HepG2 (cell line): Measurements from ENCODE around the gene SPATA33. TPM values are rescaled to one million over a fixed set of nuclear protein-coding genes. Genes with fewer than 3 reads are reported as not detected.

Experiments used
- HNRNPUL1 ChIP-seq: fragments of 200-400 bp; formaldehyde crosslinking; IDR thresholded peaks from 2 replicates; pipeline ENCODE4 v1.6.1; 2017; ENCODE audit warnings: low read depth, mild to moderate bottlenecking, low read length, moderate library complexity
- MTA1 ChIP-seq: sonication (generic); formaldehyde crosslinking; IDR thresholded peaks from 2 replicates; pipeline ENCODE4 v1.4.0; 2020; ENCODE audit warnings: missing genetic modification reagents, mild to moderate bottlenecking, borderline replicate concordance
- SMYD3 ChIP-seq: sonication (generic); formaldehyde crosslinking; IDR thresholded peaks from 2 replicates; pipeline ENCODE4 v1.8.1; 2023; ENCODE audit warnings: mild to moderate bottlenecking, missing genetic modification reagents
- SP1 ChIP-seq, 2 experiments: fragments of 450-650 bp in 1 of 2; sonication (generic) in 1 of 2; formaldehyde crosslinking in 1 of 2; IDR thresholded peaks; 2 replicates each; pipeline versions ENCODE4 v1.4.0 to v1.6.1; 2016 to 2020; ENCODE audit warnings: missing genetic modification reagents in 1 of 2
- ZFP1 ChIP-seq: IDR thresholded peaks from 2 replicates; pipeline ENCODE4 v1.6.1; 2016
- ZMYM3 ChIP-seq: sonication (generic); formaldehyde crosslinking; IDR thresholded peaks from 2 replicates; pipeline ENCODE4 v1.5.1; 2020; ENCODE audit warnings: mild to moderate bottlenecking, missing genetic modification reagents
- ZNF260 ChIP-seq: sonication (generic); formaldehyde crosslinking; IDR thresholded peaks from 2 replicates; pipeline ENCODE4 v1.4.0; 2020; ENCODE audit warnings: missing genetic modification reagents, low read depth, mild to moderate bottlenecking, borderline replicate concordance
- ZNF615 ChIP-seq: sonication (generic); formaldehyde crosslinking; IDR thresholded peaks from 2 replicates; pipeline ENCODE4 v1.5.0; 2020; ENCODE audit warnings: mild to moderate bottlenecking, missing genetic modification reagents, borderline replicate concordance
- ZNF687 ChIP-seq: sonication (generic); formaldehyde crosslinking; IDR thresholded peaks from 2 replicates; pipeline ENCODE4 v1.5.1; 2020; ENCODE audit warnings: mild to moderate bottlenecking, missing genetic modification reagents, moderate library complexity
- polyA plus RNA-seq, 8 experiments: library from polyadenylated mRNA; depleted of rRNA in 3 of 8; stranded (reverse) in 7 of 8; unstranded in 1 of 8; fragments of >200 nt; fragmentation: Illumina TruSeq in 4 of 8; extraction: Trizol in 4 of 8; gene quantifications; 2 replicates each; pipeline versions ENCODE4 v1.2.1 to v1.2.3, GENCODE V29; 2011 to 2016; ENCODE audit warnings: low read depth in 4 of 8, missing spikeins in 1 of 8, mixed read lengths in 1 of 8; ENCODE audit not compliant: insufficient read depth in 1 of 8
- total RNA-seq, 5 experiments: library from RNA; depleted of rRNA; stranded (reverse); fragments of >200 nt; fragmentation: Illumina TruSeq; extraction: Trizol; gene quantifications; 2 replicates each; pipeline ENCODE4 v1.2.3, GENCODE V29; 2016; ENCODE audit warnings: low read depth in 1 of 5
- TF ChIP-seq, protein P1 (sequence below): sonication (generic); formaldehyde crosslinking; IDR thresholded peaks from one replicate; pipeline ENCODE4 v1.5.1; 2020; ENCODE audit warnings: mild to moderate bottlenecking, missing genetic modification reagents; ENCODE audit errors: not compliant biosample characterization
- TF ChIP-seq, protein P2 (sequence below): sonication (generic); formaldehyde crosslinking; IDR thresholded peaks from 2 replicates; pipeline ENCODE4 v1.4.0; 2020; ENCODE audit warnings: missing genetic modification reagents, borderline replicate concordance

SPATA33 gene
- total and polyA plus RNA-seq, 2 of the 13 experiments (the other 11 are each of a cell fraction or from before 2014, with no cell fraction given), result 5.7 to 11.0 TPM

GRCh38 chr16:89691986-89692569 is 34.4 kb downstream of the SPATA33 start (continued):
- TF ChIP-seq, protein P1, sequence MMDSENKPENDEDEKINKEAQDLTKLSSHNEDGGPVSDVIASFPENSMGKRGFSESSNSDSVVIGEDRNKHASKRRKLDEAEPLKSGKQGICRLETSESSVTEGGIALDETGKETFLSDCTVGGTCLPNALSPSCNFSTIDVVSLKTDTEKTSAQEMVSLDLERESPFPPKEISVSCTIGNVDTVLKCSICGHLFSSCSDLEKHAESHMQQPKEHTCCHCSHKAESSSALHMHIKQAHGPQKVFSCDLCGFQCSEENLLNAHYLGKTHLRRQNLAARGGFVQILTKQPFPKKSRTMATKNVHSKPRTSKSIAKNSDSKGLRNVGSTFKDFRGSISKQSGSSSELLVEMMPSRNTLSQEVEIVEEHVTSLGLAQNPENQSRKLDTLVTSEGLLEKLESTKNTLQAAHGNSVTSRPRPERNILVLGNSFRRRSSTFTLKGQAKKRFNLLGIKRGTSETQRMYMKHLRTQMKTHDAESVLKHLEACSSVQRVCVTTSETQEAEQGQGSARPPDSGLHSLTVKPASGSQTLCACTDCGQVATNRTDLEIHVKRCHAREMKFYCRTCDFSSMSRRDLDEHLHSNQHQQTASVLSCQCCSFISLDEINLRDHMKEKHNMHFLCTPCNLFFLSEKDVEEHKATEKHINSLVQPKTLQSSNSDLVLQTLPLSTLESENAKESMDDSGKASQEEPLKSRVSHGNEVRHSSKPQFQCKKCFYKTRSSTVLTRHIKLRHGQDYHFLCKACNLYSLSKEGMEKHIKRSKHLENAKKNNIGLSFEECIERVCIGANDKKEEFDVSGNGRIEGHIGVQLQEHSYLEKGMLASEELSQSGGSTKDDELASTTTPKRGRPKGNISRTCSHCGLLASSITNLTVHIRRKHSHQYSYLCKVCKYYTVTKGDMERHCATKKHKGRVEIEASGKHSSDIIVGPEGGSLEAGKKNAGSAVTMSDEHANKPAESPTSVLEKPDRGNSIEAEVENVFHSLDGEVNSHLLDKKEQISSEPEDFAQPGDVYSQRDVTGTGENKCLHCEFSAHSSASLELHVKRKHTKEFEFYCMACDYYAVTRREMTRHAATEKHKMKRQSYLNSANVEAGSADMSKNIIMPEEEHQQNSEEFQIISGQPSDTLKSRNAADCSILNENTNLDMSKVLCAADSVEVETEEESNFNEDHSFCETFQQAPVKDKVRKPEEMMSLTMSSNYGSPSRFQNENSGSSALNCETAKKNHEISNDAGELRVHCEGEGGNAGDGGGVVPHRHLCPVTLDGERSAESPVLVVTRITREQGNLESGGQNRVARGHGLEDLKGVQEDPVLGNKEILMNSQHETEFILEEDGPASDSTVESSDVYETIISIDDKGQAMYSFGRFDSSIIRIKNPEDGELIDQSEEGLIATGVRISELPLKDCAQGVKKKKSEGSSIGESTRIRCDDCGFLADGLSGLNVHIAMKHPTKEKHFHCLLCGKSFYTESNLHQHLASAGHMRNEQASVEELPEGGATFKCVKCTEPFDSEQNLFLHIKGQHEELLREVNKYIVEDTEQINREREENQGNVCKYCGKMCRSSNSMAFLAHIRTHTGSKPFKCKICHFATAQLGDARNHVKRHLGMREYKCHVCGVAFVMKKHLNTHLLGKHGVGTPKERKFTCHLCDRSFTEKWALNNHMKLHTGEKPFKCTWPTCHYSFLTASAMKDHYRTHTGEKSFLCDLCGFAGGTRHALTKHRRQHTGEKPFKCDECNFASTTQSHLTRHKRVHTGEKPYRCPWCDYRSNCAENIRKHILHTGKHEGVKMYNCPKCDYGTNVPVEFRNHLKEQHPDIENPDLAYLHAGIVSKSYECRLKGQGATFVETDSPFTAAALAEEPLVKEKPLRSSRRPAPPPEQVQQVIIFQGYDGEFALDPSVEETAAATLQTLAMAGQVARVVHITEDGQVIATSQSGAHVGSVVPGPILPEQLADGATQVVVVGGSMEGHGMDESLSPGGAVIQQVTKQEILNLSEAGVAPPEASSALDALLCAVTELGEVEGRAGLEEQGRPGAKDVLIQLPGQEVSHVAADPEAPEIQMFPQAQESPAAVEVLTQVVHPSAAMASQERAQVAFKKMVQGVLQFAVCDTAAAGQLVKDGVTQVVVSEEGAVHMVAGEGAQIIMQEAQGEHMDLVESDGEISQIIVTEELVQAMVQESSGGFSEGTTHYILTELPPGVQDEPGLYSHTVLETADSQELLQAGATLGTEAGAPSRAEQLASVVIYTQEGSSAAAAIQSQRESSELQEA (CRISPR knock-in tag), result peak; percentile 65
- TF ChIP-seq, protein P2, sequence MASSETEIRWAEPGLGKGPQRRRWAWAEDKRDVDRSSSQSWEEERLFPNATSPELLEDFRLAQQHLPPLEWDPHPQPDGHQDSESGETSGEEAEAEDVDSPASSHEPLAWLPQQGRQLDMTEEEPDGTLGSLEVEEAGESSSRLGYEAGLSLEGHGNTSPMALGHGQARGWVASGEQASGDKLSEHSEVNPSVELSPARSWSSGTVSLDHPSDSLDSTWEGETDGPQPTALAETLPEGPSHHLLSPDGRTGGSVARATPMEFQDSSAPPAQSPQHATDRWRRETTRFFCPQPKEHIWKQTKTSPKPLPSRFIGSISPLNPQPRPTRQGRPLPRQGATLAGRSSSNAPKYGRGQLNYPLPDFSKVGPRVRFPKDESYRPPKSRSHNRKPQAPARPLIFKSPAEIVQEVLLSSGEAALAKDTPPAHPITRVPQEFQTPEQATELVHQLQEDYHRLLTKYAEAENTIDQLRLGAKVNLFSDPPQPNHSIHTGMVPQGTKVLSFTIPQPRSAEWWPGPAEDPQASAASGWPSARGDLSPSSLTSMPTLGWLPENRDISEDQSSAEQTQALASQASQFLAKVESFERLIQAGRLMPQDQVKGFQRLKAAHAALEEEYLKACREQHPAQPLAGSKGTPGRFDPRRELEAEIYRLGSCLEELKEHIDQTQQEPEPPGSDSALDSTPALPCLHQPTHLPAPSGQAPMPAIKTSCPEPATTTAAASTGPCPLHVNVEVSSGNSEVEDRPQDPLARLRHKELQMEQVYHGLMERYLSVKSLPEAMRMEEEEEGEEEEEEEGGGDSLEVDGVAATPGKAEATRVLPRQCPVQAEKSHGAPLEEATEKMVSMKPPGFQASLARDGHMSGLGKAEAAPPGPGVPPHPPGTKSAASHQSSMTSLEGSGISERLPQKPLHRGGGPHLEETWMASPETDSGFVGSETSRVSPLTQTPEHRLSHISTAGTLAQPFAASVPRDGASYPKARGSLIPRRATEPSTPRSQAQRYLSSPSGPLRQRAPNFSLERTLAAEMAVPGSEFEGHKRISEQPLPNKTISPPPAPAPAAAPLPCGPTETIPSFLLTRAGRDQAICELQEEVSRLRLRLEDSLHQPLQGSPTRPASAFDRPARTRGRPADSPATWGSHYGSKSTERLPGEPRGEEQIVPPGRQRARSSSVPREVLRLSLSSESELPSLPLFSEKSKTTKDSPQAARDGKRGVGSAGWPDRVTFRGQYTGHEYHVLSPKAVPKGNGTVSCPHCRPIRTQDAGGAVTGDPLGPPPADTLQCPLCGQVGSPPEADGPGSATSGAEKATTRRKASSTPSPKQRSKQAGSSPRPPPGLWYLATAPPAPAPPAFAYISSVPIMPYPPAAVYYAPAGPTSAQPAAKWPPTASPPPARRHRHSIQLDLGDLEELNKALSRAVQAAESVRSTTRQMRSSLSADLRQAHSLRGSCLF, result no peak
- no peak for TF ChIP-seq MTA1 (CRISPR knock-in tag)
- no peak for TF ChIP-seq ZNF260 (CRISPR knock-in tag)
- TF ChIP-seq ZNF615, result no peak
- TF ChIP-seq ZMYM3 (CRISPR knock-in tag), result 0 out of 2 replicates have a peak, but pooled peaks have one; percentile 13
- TF ChIP-seq ZNF687 (CRISPR knock-in tag), result peak; percentile 67
- no peak for TF ChIP-seq SMYD3 (CRISPR knock-in tag)
- no peak for TF ChIP-seq ZFP1 (CRISPR knock-in tag)
- no peak for TF ChIP-seq SP1 (IDR thresholded peaks at IDR 0.05)
- TF ChIP-seq SP1 (CRISPR knock-in tag; IDR thresholded peaks at IDR 0.05), result no peak
- TF ChIP-seq HNRNPUL1, result no peak
